CD4-positive, alpha-beta T cell treated with Interferon gamma for 1 hour (primary cell): ENCODE results near the gene MITF.
"Not testable (repeated sequence)": the region's sequence is repeated elsewhere in the genome, so short reads cannot be mapped to it uniquely, and the experiment has no call there.

Experiments used
- DNase-seq: peaks from one replicate; pipeline ENCODE4 v3.0.0-alpha.2; 2020

MITF gene

DNA sequence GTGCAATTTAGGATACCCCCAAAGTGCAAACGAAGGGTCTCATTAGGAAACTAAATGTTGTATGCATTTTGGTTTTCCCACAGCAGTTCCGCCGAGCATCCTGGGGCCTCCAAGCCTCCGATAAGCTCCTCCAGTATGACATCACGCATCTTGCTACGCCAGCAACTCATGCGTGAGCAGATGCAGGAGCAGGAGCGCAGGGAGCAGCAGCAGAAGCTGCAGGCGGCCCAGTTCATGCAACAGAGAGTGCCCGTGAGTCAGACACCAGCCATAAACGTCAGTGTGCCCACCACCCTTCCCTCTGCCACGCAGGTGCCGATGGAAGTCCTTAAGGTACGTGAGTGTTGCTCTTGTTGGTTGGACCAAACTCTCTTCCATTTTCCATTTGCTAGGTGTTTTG lies 139.8 kb downstream of the MITF start:
- DNase-seq, result no peak

DNA sequence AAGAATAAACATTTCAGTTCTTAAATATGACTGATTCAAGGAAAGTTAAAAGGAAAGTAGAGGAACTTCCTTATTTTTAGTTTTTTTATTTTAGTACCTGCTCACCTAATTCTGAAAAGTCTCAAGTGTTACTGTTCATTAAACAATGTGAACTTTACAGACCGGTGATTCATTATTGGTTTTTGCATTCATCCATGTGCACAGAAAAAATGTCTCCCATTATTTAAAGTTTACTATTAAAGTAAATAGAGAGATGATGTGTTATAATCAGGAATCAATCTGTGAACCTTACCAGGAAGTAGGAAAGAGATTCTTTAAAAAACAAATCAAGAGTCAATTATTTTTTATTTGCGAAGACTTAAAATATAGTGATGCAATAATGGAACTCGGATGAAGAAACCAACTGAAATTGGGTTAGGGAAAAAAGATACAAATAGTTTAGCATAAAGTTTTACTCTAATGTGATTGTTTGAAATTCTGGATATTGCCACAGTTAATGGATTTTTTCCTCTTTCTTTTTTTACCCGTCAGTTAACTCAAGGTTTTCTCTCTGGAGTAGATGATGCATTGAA lies 140.9 kb downstream of the MITF start:
- no peak for DNase-seq

DNA sequence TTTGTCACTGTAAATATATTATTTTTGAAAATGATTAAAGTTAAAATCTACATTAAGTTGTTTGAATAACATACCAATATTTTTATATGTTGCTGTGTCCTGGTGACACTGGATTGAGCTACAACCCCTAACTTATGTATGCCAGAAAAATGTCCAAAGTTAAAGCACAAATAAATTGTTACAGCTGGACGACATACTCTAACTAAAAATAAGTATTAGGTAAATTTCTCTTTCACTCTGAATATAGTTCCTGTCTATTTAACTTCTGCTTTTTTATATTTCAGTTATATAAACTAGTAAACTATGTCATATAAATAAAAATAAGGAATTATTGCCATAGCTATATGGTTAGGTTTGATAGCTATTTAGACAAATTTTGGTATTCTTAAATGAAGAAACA lies 141.8 kb downstream of the MITF start:
- DNase-seq, result no peak

DNA sequence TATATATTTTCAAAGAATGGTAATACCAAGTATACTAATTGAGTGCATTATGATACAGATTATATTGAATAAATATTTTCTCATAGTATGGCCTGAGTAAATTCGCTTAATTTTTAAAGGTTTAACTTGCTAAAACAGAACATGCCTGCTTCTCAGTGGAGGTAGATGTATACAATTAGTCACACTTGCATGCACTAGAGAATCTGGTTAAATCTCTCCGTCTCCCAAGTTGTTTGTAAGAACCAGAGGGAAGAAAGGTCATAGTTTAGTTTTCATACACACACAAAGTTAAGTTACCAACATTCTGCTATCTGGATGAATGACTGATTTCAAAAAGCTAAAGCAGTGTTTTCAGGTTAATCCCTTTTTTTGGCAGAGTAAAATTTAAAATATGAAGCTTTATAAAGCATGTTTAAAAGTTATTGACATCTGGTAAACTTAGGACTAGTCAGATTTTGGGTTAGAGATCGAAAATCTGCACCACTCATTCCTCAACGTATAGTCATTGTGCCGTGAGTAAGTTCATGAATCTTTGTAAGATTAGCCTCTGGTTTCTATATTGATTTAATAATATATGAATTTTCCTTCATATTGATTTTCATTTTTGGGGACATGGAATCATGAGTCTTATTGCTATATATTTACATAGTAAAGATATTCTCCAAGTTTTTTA lies 142.6 kb downstream of the MITF start:
- DNase-seq, result no peak

DNA sequence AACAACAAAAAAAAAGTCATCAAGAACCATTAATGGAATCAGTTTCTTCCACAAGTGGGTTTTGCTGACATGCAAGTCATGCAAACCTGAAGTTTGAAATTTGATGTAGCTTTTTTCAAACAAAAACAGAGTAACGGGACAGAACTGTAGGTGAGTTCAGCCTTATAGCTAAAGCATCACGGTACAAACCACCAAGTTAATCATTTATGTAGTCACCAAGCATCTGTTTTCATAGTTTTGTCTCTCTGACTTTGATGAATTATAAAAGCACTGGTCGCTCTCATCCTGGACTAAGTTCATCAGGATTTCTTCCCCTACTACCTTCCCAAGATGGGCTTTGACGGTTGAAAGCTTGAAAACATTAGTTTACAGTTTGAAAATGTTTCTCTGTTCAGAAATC lies 143.3 kb downstream of the MITF start:
- DNase-seq, result no peak

DNA sequence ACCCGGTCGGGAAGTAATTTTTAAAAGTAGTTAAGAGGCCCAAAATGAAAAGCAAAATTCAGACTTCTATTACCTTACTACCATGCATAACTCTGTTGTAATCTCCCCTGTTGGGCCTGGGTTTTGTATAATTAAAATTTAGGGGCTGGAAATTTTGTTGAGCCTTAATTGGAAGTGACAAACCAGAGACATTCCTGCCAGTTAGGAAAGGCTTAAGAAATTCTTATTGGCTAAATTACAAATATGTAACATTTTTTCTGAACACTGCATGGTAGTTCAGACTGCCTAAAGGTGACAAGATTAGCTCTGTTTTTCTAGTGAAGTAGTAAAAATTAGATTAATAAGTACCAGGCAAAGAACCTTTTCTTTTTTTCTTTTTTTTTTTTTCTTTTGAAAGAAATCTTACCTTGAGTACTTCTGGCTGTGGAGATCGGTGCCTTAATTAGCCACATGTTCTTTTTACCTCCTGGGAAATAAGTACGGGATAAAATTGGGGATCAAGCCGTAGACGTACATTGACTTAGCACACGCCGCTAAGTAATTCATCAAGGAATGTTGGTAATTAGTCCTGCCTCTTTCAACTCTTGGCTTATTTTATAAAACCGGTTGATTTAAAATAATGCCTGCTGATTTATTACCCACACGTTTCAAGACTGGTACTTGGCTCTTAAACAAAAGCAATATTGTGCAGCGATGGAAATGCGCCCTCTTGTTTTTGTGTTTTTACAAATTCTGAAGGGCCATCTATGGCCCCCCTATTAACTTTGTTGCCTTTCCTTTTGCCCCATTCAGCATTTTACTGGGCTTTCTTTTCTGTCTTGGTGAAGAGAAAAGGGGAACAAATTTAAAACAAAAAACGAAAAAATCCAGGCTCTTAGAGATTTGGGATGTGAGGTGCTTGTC lies 149.0 kb downstream of the MITF start:
- DNase-seq, result no peak

DNA sequence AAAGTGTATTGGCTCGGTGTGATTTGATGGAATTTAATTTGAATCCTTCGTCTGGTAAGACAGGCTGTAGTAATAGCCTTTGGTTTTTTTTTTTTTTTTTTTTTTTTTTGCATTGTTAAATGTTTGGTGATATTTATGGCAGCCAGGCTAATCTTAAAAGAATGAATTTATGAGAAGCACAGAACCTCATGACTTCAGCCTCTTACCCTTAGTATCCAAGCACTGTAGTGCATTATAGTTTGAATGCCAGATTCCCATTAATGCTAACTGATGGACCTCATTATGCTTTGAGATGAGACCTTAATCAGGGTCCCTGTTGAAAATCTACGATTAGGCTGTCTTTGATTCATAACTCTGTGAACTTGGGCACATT lies 149.7 kb downstream of the MITF start:
- no peak for DNase-seq

DNA sequence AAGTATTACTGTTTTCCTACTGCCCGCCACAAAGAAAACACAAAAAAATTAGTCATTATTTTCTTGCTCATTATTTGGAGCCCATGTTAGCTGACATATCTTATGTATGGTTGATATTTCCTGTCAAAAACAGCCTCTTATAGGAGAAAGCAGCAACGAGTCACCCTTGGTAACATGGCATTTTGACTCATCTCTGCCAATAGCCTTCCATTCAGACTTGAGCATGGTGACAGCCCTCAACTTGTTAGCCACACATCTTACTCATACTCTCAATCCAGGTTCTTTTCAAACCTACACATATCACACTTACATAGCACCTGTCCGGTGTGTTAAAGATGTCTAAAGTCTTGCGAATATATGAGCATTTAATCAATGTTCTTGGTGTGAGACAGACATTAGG lies 150.8 kb downstream of the MITF start:
- no peak for DNase-seq

DNA sequence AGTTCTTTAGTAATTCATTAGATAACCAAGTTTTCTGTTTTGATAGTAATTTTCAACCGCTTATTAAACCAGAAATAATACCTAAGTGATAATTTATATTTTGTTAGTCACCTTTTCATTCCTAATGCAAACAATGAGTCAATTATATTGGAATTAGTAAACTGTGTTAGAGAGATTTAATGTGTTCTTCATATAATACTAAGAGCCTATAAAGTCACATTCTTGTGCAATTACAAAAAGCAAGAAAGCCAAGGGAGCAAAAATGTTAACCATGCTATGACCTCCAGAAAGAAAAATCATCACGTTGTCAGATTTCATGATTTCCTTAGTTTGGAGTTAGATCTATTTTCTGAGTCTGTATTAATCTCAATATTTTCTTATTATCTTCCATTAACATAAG lies 151.4 kb downstream of the MITF start:
- no peak for DNase-seq

DNA sequence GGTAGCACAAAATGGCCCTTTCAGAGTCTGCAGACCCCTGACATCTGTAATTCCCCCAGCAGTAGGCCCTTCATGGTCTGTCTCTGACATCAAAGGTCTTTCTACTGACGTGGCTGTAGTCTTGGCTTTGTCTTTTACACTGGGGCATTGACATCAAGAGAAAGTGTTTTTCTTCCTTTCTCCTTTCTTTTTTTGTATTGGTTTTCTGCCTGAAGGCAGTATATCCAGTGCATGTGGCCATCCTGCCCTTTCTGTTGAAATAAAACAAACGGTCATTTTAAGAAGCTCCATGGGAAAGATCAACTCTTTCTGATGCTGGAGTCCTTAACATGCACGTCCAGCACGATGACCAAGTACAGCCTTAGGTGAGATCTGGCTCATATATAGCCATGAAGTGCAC lies 153.4 kb downstream of the MITF start:
- no peak for DNase-seq

DNA sequence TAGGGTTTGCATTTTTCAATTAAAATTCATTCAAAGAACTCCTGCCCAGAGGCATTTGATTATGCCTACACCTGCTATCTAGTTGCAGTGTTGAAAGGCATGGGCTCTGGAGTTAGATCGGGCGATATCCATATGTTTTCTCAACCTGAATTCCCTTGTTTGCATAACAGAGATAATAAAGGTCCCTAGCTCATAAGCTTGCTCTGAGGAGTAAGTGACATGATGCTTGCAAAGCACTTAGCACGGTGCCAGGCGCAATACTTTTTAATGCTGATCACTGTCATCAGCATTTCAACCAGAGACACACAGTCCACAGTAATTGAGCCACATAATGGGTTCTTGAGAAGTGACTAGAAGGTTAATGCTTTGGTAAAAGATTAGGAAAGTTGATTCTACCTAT lies 154.0 kb downstream of the MITF start:
- DNase-seq, result no peak

DNA sequence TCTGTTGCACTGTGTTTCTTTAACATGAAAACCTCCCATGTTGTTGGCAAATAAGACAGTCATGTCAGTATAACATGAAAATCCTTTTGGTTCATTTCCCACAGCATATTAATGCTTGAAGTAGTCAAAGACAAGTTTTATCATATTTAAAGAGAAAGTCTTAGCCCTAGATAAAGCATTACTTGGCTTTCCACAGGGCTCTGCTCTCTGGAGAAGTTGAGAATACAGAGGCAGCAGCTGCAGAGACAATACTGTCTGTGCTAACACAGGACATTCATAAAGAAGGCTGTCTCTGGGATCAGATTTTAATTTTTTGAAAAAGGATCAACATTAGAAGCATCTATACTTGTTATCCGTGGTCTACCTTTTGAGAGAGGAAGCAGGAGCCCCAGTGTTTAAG lies 156.8 kb downstream of the MITF start:
- no peak for DNase-seq

DNA sequence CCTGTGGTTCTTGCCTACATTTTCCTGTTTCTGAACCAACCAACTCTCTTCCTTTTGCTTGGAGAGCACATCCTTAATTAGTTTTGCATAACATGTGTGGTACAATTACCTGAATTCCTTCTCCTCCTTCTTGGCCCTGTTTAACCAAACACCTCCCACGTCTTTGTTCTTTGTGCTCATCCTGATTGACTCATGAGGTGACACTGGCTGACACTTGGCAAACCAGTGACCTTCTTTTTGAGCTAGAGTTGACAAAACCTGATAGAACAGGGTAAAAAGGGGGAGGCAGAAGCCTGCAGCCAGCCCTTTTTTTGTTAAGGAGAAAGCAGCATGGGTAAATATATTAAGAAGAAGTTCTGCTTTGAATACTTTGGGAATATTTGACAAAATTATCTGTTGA lies 161.1 kb downstream of the MITF start:
- DNase-seq, result no peak

DNA sequence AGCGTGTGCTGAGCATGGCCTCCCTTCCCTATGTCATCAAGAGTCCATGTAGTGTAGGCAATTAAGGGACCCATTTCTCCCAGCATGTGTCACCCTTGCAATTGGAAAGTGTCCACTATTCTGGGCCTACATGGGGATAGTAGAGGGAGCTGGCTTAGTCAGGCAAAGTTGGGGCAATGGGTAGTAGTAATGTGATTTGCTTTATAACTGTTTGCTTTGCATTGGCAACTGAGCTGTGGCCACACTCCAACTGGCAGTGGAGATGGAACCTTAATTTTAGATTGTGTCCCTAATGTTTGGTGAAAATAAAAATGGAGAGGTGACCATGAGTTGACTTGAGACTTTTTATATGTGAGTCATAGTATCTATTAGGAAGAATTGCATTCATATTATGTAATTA lies 162.5 kb downstream of the MITF start:
- no peak for DNase-seq

DNA sequence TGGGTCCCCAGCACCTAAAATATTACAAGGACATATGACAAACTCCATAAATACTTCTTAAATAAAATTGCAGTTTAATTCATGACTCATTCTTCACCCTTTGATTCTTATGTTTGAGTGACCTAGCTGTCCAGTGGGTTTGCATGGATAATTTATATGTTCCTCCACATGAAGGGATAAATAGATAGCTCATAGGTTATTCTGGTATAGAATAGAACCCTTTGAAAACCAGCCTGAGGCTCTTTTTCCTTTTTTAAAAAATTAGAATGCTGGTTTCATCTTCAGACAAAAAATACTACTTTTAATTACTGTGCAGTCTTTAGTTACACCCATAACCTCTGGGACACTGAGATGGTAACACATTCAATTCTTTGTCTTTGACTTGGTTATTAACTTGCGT lies 163.1 kb downstream of the MITF start:
- DNase-seq, result no peak

DNA sequence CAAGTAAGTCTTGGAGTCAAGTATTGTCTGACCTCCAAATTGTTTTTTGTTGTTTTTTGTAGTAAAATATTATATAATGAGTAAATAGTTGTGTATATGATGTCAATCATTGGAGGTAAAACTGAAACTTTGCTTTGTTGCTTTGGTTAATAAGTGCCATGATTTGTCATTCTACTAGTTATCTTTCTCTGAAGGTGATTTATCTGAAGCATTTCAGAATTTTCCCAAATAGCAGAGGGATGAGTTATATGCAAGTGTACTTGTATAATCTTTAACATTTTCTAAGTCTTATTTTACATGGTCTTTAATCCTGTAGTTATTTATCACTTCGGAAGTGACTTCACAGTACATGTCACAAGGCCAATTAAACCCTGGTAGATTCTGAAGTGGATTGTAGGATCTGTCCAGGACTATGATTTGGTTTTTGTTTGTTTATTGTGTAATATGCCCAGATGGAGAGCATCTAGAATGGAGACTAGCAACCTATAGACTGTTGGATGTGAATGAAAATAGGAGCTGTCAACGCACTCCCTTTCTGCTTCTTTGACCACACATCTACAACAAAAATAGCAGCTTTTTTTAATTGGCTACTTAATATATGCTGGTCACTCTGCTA lies 167.2 kb downstream of the MITF start:
- DNase-seq, result no peak

DNA sequence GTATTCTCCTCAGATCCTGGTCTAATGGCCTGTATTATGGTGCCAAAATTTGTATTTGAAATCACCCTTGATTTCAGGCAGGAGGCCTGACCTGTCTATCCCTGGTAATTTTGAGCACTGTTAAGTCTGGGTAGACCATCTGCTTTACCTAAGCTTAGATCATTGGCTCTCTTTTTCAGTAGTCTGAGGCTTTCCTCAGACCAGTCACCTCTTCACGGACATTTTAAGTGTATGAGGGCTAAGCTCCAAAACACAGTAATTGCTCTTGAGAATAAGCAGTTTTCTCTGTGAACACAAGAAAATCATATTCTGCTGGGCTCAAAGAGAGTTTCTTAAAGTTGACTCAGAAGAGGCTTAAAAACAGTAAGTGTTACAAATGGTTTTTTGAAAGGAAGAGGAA lies 168.3 kb downstream of the MITF start:
- DNase-seq, result no peak

DNA sequence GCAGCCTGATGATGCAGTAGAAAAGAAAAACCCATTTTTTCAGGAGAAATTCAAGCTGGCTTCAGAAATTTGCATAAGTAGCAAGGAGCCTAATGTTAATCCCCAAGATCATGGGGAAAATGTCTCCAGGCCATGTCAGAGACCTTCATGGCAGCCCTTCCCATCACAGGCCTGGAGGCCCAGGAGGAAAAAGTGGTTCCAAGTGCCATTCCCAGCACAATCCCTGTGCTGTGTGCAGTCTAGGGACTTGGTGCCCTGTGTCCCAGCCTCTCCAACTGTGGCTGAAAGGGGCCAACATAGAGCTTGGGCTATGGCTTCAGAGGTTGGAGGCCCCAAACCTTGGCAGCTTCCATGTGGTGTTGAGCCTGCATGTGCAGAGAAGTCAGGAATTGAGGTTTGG lies 170.6 kb downstream of the MITF start:
- DNase-seq, result not testable (repeated sequence)

DNA sequence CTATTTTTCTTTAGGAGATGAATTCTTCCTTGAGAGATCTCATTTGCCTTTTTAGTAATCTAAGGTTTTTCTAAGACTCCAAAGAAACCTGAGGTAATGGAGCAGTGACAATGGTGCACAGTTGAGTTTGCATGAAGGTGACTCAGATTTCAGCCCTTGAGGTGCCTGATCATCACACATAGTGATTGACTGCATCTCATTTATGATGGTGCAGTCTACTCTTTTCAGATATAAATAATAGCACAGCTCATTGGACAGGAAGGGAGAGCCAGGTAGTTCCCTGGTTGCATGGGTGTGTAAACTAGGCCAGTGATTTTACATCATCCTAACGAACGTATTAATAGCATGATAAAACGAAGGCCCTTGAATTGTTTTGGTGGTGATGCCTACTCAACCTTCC lies 174.2 kb downstream of the MITF start:
- DNase-seq, result no peak

DNA sequence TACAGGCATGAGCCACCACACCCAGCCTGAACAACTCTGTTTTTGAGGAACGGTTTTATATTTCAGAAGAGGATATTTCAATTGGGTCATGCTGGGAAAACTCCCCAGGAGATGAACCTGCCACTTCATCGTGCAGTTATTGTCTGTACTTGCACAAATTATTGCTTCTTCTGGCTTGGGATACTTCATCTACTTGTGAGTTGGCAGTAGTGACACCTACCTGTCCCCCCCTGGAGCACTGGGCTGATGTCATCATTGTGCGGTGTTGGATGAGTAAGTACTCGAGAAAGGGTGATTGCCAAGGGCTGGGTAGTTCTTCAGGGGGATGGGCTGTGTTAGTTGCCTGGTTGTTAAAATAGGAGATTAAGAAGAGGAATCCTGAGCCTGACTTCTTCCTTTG lies 175.1 kb downstream of the MITF start:
- no peak for DNase-seq

DNA sequence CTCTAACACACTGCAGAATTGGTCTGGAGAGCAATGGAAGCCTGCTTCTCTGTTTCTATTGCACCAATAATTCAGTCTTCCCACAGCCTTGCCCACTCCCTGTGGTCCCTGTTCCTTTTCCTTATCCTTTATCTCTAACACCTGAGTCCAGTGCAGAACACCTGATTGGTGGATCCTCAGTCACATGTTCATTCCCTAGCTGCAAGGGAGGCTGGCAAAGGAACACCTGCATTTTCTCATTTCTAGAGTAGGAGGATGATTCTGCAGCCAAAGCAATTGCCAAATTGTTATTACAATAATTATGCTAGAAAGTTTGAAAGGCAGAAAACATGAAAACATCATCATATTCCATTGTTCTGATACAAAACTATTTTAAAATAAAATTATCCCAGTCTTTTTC lies 176.5 kb downstream of the MITF start:
- DNase-seq, result no peak

DNA sequence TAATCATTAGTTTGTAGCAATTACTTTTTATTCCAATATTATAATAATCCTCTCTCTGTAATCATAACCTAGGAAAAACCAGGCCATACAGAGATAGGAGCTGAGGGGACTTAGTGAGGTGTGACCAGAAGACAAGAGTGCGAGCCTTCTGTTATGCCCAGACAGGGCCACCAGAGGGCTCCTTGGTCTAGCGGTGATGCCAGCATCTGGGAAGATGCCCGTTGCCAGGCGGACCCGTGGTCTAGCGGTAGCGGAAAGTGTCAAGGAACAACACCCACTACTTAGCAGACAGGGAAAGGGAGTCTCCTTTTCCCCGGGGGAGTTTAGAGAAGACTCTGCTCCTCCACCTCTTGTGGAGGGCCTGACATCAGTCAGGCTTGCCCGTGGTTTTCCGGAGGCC lies 180.7 kb downstream of the MITF start:
- DNase-seq, result not testable (repeated sequence)

DNA sequence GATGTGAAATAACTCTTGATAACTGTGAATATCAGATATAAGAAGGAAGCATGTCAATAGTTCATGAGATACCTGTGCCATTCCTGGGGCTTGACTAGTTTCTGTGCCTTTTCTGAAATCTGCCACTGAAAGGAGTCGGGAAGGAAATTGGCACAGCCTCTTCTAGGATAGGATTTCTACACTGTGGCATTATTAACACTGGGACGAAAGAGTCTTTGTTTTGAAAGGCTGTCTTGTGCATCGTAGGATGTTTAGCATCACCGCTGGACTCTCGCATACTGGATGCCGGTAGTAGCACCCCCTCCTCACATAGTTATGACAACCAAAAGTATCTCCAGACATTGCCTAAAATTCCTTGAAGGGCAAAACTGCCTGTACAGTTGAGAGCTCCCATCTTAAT lies 182.4 kb downstream of the MITF start:
- no peak for DNase-seq

DNA sequence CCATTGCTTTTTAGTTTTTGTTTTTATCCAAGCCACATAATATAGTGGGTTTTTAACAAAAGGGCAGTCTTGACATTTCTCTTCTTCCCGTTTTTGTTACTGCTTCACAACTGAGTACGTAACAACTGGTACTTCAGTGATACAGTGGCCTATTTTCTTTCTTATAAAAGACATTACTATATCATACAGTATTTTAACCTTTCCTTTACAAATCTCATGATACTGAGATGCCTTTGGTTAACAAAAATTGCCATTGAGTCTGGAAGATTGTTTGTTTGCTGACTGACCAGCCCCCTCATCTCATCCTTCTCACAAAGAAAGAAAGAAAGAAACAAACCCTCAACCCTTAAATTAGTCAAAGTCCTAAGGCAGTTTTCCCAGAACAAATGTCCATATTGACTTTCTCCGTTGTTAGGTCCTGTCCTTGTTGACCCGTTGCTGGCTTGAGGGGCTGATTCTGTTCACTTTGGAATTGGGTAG lies 183.3 kb downstream of the MITF start:
- DNase-seq, result no peak
